ENCODE measurements around the gene SRGAP2C.
"Not testable (repeated sequence)": the region's sequence is repeated elsewhere in the genome, so short reads cannot be mapped to it uniquely, and the experiment has no call there.

SRGAP2C gene

DNA sequence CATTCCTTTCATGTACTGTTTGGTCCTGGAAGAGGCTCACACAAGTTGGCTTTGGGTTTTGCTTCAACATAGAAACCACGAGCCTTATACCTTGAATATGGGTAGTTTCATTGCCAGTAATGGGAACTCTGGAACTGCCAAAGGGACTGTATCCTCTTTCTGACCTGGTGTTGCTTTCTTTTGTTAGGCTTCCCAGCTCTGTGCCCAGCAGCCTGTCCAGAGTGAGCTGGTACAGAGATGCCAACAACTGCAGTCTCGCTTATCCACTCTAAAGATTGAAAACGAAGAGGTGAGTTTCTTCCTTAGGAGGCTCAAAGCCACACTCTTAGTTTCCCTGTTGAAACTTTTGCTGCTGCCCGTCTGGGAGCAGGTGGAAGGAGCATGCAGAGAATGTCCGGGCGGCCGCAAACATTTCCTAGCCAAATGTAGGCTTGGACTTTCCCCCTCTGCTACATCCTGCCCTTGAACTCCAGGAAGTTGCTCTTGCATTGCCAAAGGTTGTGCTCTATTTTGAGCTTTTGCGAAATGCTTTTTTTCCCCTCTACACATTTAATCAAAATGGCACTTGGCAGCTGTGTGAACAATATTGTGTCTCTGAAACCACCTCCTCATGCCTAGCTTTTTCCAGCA, 201.7 kb downstream of the SRGAP2C start:
- DNase-seq, result not testable (repeated sequence)

GRCh38 chr1:121389895-121390560, 205.3 kb downstream of the SRGAP2C start:
- not testable (repeated sequence) for DNase-seq

DNA sequence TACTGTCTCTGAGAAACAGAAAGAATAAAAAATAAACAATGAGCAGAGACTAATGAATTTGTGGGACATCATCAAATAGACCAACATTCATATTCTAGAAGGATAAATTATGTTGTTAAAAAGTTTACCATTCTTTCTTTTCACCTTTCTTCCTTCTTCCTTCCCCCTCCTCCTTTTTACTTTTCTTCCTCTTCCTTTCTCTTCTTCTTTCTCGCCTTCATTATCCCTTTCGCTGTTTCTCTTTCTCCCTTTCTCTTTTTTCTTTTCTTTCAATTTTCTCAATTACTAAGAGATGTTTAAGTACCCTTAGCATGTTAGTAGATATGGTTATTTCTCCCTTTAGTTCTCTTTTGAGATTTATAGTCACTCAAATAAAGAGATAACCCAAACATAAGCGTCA, 207.4 kb downstream of the SRGAP2C start:
- DNase-seq, result not testable (repeated sequence)

DNA sequence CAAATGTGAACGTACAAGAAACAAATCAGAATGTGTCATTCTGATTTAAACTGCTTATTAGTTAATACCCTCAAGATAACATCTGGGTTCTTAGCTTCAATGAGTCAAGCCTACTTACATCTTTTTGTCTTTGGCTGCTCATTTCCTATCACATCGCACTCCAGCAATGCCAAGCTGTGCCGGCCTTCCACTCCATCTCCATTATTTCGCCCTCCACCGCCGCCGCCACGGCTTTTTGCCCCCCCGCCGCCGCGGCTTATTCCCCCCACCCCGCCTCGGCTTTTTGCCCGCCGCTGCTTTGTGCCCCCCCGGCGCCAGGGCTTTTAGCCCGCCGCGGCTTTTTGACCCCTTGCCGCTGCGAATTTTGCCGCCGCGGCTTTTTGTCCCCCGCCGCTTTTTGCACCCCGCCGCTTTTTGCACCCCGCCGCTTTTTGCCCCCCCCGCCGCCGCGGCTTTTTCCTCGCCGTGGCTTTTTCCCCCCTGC, 211.0 kb downstream of the SRGAP2C start:
- DNase-seq, result not testable (repeated sequence)

GRCh38 chr1:121396335-121397081, 211.7 kb downstream of the SRGAP2C start:
- DNase-seq, result peak; percentile 64

GRCh38 chr1:121397101-121397500, 212.3 kb downstream of the SRGAP2C start:
- not testable (repeated sequence) for DNase-seq

- not testable (repeated sequence) for DNase-seq
Measured at GRCh38 chr1:121399193-121399592, 214.4 kb downstream of the SRGAP2C start.

GRCh38 chr1:121400108-121400507, 215.3 kb downstream of the SRGAP2C start:
- not testable (repeated sequence) for DNase-seq

DNA sequence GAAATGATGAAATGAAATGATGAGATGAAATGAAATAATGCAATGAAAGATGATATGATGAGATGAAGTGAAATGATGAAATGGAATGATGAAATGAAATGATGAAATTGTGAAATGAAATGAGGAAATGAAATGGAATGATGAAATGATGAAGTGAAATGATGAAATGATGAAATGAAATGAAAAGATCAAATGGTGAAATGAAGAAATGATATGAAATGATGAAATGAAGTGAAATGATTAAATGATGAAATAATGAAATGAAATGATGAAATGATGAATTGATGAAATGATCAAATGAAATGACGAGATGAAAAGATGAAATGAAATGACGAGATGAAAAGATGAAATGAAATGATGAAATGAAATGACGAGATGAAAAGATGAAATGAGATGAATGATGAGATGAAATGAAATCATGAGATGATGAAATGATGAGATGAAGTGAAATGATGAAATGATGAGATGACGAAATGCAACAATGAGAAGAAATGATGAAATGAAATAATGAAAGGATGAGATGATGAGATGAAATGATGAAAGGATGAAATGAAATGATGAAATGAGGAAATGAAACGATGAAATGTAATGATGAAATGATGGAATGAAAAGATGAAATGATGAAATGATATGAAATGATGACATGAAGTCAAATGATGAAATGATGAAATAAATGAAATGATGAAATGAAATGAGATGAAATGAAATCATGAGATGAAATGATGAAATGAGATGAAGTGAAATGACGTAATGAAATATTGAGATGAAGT, 216.0 kb downstream of the SRGAP2C start:
- DNase-seq, result not testable (repeated sequence)

DNA sequence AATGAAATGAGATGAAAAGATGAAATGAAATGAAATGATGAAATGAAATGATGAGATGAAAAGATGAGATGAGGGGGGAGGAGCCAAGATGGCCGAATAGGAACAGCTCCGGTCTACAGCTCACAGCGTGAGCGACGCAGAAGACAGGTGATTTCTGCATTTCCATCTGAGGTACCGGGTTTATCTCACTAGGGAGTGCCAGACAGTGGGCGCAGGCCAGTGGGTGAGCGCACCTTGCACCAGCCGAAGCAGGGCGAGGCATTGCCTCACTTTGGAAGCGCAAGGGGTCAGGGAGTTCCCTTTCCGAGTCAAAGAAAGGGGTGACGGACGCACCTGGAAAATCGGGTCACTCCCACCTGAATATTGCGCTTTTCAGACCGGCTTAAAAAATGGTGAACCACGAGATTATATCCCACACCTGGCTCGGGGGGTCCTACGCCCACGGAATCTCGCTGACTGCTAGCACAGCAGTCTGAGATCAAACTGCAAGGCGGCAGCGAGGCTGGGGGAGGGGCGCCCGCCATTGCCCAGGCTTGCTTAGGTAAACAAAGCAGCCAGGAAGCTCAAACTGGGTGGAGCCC, 216.7 kb downstream of the SRGAP2C start:
- not testable (repeated sequence) for DNase-seq

DNA sequence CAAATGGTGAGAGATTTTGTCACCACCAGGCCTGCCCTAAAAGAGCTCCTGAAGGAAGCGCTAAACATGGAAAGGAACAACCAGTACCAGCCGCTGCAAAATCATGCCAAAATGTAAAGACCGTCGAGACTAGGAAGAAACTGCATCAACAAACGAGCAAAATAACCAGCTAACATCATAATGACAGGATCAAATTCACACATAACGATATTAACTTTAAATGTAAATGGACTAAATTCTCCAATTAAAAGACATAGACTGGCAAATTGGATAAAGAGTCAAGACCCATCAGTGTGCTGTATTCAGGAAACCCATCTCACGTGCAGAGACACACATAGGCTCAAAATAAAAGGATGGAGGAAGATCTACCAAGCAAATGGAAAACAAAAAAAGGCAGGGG, 218.5 kb downstream of the SRGAP2C start:
- not testable (repeated sequence) for DNase-seq

- no peak for DNase-seq
Measured at GRCh38 chr1:121408354-121408753, 223.6 kb downstream of the SRGAP2C start.

GRCh38 chr1:121413821-121414220, 229.0 kb downstream of the SRGAP2C start:
- DNase-seq, result no peak

GRCh38 chr1:121414905-121415304, 230.1 kb downstream of the SRGAP2C start:
- no peak for DNase-seq

GRCh38 chr1:121417325-121417923, 232.6 kb downstream of the SRGAP2C start:
- no peak for DNase-seq

DNA sequence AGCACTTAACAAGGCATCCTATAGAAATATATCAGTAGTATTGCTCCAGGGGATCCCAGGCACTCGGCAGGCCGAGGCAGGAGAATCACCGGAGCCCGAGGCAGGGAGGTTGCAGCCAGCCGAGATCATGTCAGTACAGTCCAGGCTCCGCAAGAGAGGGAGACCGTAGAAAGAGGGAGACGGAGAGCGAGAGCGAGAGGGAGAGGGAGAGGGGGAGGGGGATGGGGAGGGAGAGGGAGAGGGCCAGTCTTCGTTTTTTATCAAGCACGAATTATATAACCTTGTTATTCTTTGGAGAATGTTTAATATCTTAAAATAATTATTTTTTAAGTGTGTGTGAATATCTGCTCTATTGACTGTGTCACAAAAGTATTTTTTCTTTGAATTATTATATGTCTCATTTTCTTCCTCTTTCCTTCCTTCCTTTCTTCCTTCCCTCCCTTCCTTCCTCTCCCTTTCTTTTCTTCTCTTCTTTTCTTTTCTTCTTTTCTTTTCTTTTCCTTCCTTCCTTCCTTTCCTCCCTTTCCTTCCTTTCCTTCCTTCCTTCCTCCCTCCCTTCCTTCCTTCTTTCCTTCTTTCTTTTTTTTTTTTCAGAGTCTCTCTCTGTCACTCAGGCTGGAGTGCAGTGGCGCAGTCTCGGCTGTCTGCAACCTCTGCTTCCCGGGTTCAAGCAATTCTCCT, 233.7 kb downstream of the SRGAP2C start:
- DNase-seq, result peak; percentile 17

DNA sequence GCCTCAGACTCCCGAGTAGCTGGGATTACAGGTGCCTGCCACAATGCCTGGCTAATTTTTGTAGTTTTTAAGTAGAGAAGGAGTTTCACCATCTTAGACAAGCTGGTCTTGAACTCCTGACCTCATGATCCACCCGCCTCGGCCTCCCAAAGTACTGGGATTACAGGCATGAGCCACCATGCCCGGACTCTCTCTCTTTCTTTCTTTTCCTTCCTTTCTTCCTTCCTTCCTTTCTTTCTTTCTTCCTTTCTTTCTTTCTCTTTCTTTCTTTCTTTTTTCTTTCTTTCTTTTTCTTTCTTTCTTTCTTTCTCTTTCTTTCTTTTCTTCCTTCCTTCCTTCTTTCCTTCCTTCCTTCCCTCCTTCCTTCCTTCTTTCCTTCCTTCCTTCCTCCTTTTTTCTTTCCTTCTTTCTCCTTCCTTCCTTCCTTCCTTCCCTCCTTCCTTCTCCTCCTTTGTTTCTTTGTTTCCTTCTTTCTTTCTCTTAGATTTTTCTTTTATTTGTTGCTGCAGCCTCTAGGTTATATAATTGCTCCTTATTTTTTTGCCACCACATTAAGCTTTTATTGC, 234.4 kb downstream of the SRGAP2C start:
- not testable (repeated sequence) for DNase-seq

- DNase-seq, result not testable (repeated sequence)
Measured at GRCh38 chr1:121421490-121421889, 236.7 kb downstream of the SRGAP2C start.

DNA sequence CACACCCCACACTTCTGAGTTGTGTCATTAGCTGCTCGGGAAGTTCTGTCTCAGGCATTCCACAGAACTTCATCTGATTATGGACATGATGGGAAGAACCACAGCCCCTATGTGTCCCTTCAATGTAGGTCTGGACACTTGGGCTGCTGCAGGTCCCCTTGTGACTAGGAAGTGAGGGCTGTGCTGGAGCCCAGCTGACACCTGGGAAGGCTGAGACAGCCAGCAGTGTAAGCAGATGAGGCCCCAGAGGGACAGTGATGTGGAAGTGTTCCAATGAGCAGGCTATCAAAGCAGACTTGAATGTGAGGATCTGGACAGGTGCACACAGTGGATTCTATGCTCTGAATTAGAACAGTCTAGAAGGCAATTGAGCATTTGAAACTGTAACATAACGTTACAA, 239.2 kb downstream of the SRGAP2C start:
- DNase-seq, result not testable (repeated sequence)

GRCh38 chr1:121433517-121433916, 248.7 kb downstream of the SRGAP2C start:
- not testable (repeated sequence) for DNase-seq

DNA sequence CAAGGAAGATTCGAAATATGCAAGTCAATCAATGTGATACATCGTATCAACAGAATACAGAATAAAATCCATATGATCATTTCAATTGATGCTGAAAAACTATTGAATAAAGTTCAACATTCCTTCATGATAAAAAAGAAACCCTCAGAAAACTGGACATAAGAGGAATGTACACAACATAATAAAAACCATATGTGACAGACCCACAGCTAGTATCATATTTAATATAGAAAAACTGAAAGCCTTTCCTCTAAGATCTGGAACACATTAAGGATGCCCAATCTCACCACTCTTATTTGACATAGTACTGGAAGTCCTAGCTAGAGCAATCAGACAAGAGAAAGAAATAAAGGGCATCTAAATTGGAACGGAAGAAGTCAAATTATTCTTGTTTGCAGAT, 254.1 kb downstream of the SRGAP2C start:
- not testable (repeated sequence) for DNase-seq
